ENCODE data around the gene FSTL5.

FSTL5 gene

GRCh38 chr4:161342881-161343568 is 820.8 kb downstream of the FSTL5 start:
- H3K9me3 ChIP-seq (ENCODE audit: low read depth, low read length) = no peaks in the 10 kb centered on the region
- no peak overlapping the region for H3K9ac ChIP-seq (ENCODE audit: insufficient read length)
- no peak for TF ChIP-seq EZH2 (IDR thresholded peaks at IDR 0.05)
- no peak for TF ChIP-seq POLR2AphosphoS5 (IDR thresholded peaks at IDR 0.05; ENCODE audit: borderline replicate concordance, low read depth, low read length)
- no peak for TF ChIP-seq FOXP2 (optimal IDR thresholded peaks at IDR 0.05; ENCODE audit: control extremely low read depth, extremely low read length, insufficient read depth)
- no peak overlapping the region for H3K4me3 ChIP-seq
- no peak overlapping the region for H3K27ac ChIP-seq
- no peaks in the 10 kb centered on the region for H3K36me3 ChIP-seq (ENCODE audit: insufficient read depth, low read length)
- DNase-seq (ENCODE audit: low read depth, low spot score) = no peak

GRCh38 chr4:161336621-161337020 is 827.2 kb downstream of the FSTL5 start:
- TF ChIP-seq EZH2 (IDR thresholded peaks at IDR 0.05) (no peak), FOXP2 (optimal IDR thresholded peaks at IDR 0.05; ENCODE audit: control extremely low read depth, extremely low read length, insufficient read depth) (no peak), POLR2AphosphoS5 (IDR thresholded peaks at IDR 0.05; ENCODE audit: borderline replicate concordance, low read depth, low read length) (no peak)
- DNase-seq (ENCODE audit: low read depth, low spot score) = no peak

GRCh38 chr4:161336016-161336530 is 827.7 kb downstream of the FSTL5 start:
- Histone ChIP-seq H3K4me3 (no peak overlapping the region), H3K27ac (no peak overlapping the region), H3K9ac (ENCODE audit: insufficient read length) (no peak overlapping the region), H3K9me3 (ENCODE audit: low read depth, low read length) (no peaks in the 10 kb centered on the region), H3K36me3 (ENCODE audit: insufficient read depth, low read length) (no peaks in the 10 kb centered on the region)
- DNase-seq (ENCODE audit: low read depth, low spot score) = no peak
- TF ChIP-seq EZH2 (IDR thresholded peaks at IDR 0.05) (no peak), POLR2AphosphoS5 (IDR thresholded peaks at IDR 0.05; ENCODE audit: borderline replicate concordance, low read depth, low read length) (no peak), FOXP2 (optimal IDR thresholded peaks at IDR 0.05; ENCODE audit: control extremely low read depth, extremely low read length, insufficient read depth) (no peak)

More at GRCh38 chr4:161336621-161337020, 827.2 kb downstream of the FSTL5 start:
- Histone ChIP-seq H3K4me3 (no peak overlapping the region), H3K36me3 (ENCODE audit: insufficient read depth, low read length) (no peaks in the 10 kb centered on the region), H3K9ac (ENCODE audit: insufficient read length) (no peak overlapping the region), H3K27ac (no peak overlapping the region), H3K9me3 (ENCODE audit: low read depth, low read length) (no peaks in the 10 kb centered on the region)
